HG03469 (cell line): ENCODE measurements around the gene USE1.

Source experiments
- ATAC-seq: cut with Tn5 transposase; IDR thresholded peaks from one replicate; pipeline ENCODE4 v1.9.1; 2021; ENCODE audit warnings: mild to moderate bottlenecking, moderate library complexity, moderate number of reproducible peaks; ENCODE audit not compliant: unreplicated experiment

USE1 gene

DNA sequence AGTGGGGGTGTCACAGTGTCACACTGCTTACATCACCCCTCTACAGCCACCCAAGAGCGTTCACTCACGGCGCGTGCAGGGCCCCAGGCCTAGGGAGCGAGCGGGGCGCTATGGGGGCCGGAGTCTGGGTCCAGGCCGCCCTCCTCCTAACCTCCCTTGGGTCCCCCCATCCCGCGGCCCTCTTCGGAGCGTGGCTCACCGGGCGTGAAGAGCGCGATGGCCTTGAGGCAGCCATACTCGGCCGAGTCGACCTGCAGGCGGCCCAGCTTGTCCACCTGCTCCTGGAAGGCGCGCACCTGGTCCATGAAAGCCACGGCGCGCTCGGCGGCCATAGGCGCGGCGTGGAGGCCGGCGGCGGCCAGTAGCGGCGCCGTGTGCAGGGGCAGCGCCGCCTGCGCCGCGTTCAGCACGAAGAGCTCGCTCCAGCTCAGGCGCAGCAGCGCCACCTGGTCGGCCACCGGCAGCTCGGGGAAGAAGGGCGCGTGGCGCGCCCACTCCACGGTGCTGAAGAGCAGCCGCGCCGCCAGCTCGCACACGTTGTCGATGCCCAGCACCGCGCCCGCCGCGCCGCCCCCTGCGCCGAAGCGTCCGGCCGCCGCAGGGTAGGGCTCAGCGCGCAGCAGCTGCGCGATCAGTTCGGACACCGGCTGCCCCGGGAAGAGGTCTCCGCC lies 20.3 kb downstream of the USE1 start:
- peak; percentile 50 for ATAC-seq

DNA sequence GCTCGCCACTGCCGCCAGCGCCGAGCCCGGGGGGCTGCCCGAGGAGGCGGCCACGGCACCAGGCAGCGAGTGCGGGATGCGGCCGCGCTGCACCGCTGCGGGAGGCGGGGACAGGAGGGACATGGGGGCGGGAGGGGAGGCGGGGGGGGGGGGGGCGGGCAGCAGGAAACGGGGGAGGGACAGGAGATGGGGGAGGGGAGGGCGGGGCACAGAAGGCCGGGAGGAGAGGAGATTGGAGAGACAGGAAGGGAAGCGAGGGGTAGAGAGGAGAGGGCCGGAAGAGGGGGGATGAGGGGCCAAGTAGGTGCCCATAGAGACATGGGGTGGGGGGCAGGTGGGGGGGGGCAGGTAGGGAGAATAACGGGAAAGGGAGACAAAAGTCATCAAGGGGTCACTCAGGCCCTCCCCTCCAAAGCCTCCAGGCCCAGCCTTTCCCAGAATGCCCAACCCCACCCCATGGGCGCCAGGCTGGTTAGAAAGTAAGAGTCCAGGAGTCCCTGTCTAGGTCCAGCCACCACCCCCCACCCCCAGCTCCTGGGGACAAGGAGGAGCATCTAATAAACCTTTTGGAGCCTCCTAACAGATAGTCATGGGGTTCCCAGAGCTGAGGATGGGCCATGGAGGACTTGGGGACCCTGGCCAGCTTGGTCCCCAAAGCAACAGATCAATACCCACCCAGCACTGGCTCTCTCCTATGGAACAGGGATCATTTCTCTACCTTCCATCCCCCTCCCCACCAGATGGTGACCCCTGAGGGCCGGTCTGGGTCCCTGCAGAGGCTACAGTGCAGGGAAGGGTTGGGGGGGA lies 21.0 kb downstream of the USE1 start:
- ATAC-seq = no peak

DNA sequence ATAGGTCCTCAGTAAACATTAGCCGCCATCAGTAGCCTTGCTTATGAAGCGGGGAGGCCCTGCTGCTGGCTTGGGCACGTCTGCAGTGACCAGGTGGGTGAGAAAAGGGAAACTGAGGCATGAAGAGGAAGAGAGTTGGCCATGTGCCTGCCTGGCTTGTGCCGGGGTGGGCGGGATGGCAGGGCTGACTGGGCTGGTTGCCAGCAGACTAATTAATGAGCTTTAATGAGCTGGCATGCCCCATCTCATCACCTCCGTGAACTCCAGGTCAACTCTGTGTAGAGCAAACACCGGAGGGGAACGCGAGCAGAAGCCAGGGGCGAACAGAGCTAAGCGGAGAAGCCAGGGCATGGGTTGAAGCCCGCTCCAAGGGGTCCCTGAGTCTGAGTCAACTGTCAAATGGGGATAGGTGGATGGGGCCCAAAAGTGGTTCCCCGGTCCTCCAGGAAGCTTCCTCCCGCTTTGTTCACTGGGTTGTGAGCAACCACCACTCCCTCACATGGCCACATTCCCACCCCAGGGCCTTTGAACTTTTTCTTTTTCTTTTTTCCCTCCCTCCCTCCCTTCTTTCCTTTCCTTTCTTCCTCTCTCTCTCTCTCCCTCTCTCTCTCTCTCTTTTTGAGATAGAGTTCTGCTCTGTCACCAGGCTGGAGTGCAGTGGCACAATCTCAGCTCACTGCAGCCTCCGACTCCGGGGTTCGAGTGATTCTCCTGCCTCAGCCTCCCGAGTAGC lies 21.8 kb downstream of the USE1 start:
- ATAC-seq = no peak

DNA sequence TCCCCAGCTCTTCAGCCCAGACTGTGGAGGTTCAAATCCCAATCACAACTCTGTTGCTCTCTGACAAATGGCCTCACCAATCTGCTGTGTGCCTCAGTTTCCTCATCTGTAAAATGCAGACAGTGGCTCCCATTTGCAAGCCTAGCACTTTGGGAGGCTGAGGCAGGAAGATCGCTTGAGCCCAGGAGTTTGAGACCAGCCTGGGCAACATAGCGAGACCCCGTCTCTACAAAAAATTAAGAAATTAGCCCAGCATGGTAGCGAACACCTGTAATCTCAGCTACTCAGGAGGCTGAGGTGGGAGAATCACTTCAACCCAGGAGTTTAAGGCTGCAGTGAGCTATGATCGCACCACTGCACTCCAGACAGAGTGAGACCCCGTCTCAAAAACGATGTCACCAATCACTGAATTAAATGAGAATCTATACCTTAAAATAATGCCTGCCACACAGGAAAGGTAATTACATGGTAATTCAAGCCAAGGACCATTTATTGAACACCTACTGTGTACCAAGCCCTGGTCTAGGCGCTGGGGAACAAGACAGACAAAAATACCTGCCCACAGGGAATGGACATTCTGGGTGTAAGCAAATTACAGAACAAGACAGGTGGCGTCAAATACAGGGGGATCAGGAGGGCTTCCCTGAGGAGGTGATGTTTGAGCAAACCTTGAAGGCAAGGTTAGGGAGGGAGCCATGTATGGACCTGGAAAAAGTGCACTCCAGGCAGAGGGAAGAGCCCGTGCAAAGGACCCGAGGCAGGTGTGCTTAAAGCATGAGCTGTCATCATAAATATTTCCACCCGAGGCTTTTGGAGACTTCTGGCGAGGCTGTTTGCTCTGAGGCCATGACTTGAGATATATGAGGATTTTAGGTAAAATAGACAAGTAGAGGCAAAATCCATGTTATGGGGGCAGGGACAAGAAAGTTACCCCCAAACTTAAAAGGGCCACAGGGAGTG lies 22.9 kb downstream of the USE1 start:
- no peak for ATAC-seq

- no peak for ATAC-seq
Observed at GRCh38 chr19:17240062-17240752, 25.1 kb downstream of the USE1 start.

DNA sequence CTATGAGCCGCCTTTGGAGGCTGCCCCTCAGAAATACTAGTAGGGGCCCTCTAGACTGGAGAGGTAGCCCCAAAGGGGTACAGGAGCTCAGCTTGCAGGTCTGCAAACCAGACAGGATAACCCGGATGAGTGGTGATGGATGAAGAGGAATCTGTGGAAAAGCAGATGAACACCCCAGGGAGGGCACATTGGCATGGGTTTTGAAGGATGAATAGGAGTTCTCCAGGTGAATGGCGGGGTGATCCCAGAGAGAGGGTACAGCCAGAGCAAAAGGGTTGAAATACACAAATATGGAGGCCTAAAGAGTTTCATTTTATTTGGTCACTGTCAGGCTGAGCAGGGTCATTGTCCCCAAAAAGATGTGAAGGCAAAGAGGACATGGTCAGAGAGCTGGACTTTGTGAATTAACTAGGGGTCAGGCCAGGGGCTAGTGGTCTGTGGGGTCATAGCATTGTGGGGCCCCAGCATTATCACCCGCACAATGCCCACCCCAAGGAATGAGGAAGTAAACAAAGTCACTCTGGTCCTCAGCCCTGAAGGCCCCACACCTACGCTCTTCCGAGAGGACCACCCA lies 25.8 kb downstream of the USE1 start:
- ATAC-seq = no peak

- ATAC-seq = no peak
Observed at GRCh38 chr19:17242431-17243208, 27.5 kb downstream of the USE1 start.

GRCh38 chr19:17243211-17243829 lies 28.2 kb downstream of the USE1 start:
- ATAC-seq = no peak

- no peak for ATAC-seq
Observed at GRCh38 chr19:17243830-17244617, 28.9 kb downstream of the USE1 start.

- ATAC-seq = no peak
Observed at GRCh38 chr19:17244618-17245534, 29.7 kb downstream of the USE1 start.

DNA sequence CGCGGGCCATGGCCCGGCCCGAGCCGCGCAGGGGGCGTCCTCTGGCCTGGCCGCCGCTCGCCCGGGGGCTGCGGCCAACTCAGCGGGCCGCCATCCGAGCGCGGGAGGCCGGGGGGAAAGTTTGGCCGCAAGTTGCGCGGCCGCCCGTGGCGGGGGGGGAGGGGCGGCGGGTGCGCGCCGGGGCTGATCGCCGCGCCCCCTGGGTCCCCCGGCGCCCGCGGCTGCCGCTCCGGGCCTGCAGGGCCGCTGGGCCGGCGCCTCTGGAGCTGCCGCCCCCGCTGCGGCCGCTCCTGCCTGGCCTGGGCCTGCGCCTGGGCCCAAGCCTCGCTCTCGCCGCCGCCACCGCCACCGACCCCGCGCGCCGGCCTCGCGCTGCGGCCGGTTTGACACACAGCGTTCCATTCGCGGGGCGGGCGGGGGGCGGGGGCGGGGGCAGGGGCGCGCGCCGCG lies 30.4 kb downstream of the USE1 start, which contains the start of gene NR2F6:
Gene NR2F6, minus strand, starts transcription at position 385 of the 450 bp plus-strand sequence. CDS start 699 bp downstream, outside the sequence.
- ATAC-seq = no peak

GRCh38 chr19:17246681-17247425 lies 31.7 kb downstream of the USE1 start:
- ATAC-seq = no peak

DNA sequence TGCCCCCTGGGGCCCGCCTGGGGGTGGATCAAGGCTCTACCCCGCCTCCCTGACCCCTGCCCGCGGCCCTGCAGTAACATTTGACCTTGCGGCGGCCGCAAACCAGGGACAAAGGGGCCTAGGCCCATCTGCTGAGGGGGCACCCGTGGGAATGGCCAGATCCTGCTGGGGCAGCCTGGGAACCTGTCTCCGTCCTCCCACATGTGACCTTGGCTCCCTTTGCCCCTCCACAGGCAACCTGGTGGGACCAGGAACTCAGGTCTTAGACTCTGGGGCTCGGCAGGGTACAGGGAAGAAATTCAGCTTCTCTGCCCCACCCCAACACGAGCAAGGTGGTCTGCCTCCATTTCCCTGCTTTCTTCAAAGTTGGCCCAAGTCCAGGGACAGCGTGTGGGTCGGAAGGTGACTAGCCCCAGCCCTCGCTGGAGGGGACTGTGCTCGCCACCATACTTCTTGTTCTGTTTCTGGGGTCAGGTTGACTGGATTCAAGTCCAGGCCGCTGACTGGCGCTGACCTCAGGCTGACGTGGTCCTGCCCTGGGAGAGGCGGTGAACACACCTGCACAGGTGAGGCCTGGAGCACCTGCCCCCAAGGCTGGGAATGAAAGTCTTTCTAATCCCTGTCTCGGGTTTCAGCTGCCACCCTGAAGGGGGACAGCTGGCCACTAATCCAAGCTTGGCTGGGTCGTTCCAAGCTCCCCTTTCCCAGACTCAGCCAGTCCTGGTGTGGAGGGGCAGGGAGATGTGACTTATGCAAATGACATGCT lies 33.0 kb downstream of the USE1 start:
- ATAC-seq = no peak

DNA sequence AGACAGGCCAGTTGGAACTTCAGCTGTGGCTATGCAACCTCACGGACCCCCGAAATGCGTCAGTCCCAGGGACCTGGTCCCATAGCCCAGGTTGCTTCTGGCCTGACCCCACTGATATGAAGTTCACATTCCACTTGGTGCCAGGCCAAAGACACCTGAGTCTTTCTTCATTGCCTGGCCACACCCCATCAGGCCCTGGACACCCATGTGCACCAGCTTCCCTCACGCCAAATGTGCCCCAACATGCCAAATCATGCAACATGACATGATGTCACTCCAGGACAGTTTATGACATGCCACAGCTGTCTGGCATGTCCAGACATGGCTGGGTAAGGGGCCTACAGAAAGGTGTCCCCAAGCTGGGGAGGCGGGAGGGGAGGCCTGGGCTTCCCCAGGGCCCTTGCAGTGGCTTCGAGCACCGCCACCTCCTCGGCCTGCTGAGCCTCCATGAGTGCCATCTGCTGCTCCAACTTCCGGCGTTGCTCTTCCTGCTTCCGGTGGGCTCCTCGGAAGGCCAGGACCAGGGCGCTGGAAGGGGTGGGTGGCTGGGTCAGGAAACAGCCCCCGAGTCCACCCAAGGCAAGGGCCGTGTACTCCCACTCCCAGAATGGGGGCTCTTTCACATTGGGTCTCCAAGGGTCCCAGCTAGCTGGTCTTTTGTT lies 34.9 kb downstream of the USE1 start:
- ATAC-seq = no peak
